Heart right ventricle (tissue), 16 donors: ENCODE results near the gene CCDC9B. TPM values are rescaled to one million over a fixed set of nuclear protein-coding genes. Genes with fewer than 3 reads are reported as not detected.

ENCODE experiments used
- ATAC-seq, 8 donors: fragments of 200-7000 bp; cut with Tn5 transposase; one replicate each; pipeline ENCODE4 v1.9.1; 2020; ENCODE audit warnings: mild to moderate bottlenecking in 8 of 8, moderate library complexity in 8 of 8, moderate number of reproducible peaks in 1 of 8
- DNase-seq, 2 donors: peaks; one replicate each; pipeline ENCODE4 v3.0.0-alpha.2; 2020
- H3K27ac ChIP-seq, 10 donors: fragments of 200-600 bp; sonication (generic) in 2 of 10; one replicate each; pipeline versions ENCODE4 v1.5.0 to v1.8.0; 2020 to 2022; ENCODE audit warnings: mild to moderate bottlenecking in 3 of 10
- H3K27me3 ChIP-seq, 7 donors: fragments of 200-600 bp; one replicate each; pipeline ENCODE4 v1.8.0; 2021 to 2022; ENCODE audit warnings: mild to moderate bottlenecking in 2 of 7
- H3K36me3 ChIP-seq, 9 donors: fragments of 200-600 bp; sonication (generic) in 1 of 9; one replicate each; pipeline versions ENCODE4 v1.5.0 to v1.8.0; 2020 to 2022; ENCODE audit warnings: mild to moderate bottlenecking in 2 of 9
- H3K4me1 ChIP-seq, 9 donors: fragments of 200-600 bp; sonication (generic) in 1 of 9; one replicate each; pipeline versions ENCODE4 v1.5.0 to v1.8.0; 2020 to 2022; ENCODE audit warnings: mild to moderate bottlenecking in 4 of 9
- H3K4me3 ChIP-seq, 10 donors: fragments of 200-600 bp; sonication (generic) in 2 of 10; one replicate each; pipeline versions ENCODE4 v1.5.0 to v1.8.0; 2020 to 2022; ENCODE audit warnings: mild to moderate bottlenecking in 7 of 10, moderate library complexity in 2 of 10
- H3K9me3 ChIP-seq, 11 donors: fragments of 200-600 bp in 10 of 11; sonication (generic) in 2 of 11; one replicate each; pipeline versions ENCODE4 v1.5.0 to v1.8.0; 2013 to 2022; ENCODE audit warnings: mild to moderate bottlenecking in 2 of 11, control low read depth in 1 of 11, moderate library complexity in 1 of 11
- CTCF ChIP-seq, 9 donors: fragments of 200-600 bp; sonication (generic) in 2 of 9; IDR thresholded peaks; one replicate each; pipeline versions ENCODE4 v1.5.0 to v1.8.0; 2021 to 2022; ENCODE audit warnings: antibody characterized with exemption in 9 of 9, mild to moderate bottlenecking in 5 of 9, moderate library complexity in 1 of 9
- WGBS, 2 donors: extraction: QIAGEN DNeasy Blood & Tissue Kit; methylation state at CpG; one replicate each; pipeline ENCODE4 v1.1.7; 2013; ENCODE audit warnings: inconsistent platforms in 1 of 2; 5-methylcytosine and 5-hydroxymethylcytosine counted together
- intact Hi-C, 10 donors: fragments of 100-400 bp; cut with DNase I; formaldehyde crosslinking; loops; one replicate each; pipeline versions ENCODE4 v1.11.1 to v1.14.2; 2022
- long read RNA-seq, 3 donors: library from polyadenylated mRNA; unstranded; transcript quantifications; one replicate each; pipeline ENCODE4 v2.0.0, GENCODE V29; 2020 to 2021
- polyA plus RNA-seq, 2 donors: library from polyadenylated mRNA; stranded (reverse); fragments of 200-250 nt; gene quantifications; one replicate each; pipeline ENCODE4 v1.2.3, GENCODE V29; 2013
- total RNA-seq, 10 donors: library from RNA; stranded (reverse); fragmentation: NEBNext Ultra II Directional in 3 of 10; extraction: Animal tissue kit (Norgen Biotek cat#: 25700) in 3 of 10; gene quantifications; one replicate each; pipeline versions ENCODE4 v1.2.1 to v1.2.4, GENCODE V29; 2021 to 2023
- donor health status: Arrhythmogenic right ventricular cardiomyopathy.
- donor health status: ischemic (EF 13 %, LVEDD 7.1; RV severe dilation, severe dysfunction).
- donor health status: healthy with polysubstance abuse.
- donor health status: DM: no; HTN: yes; CAD: no.
- donor health status: DM: no; HTN: no; CAD: no.
- donor health status: ischemic (EF 25% LVEDD 6.9; RV normal size, moderate dysfunction).
- donor health status: ischemic (EF 25% LVEDD 5.7; RV mildly dilated, moderate dysfunction).
- donor health status: healthy.
- donor health status: DM: yes; HTN: yes; CAD: no.
- donor health status: Ischemic cardiomyopathy.
- donor health status: ischemic (EF 35%, LVEDD 5.7; RV mildly dilated, moderate dysfunction).
- donor health status: nonischemic (EF 11% LVEDD 7.7; RV severe dilation, severe dysfunction).
- donor health status: DM: yes; HTN: yes; CAD: no.
- donor health status: PGD.
- donor health status: ischemic (EF 29% LVEDD 5.4; RV normal size, mild dysfunction).
- donor health status: nonischemic (EF 23%, LVEDD 6.1; RV moderate dilation, normal function).

Gene CCDC9B
- total RNA-seq (100 to 1,000 TPM; 113 to 190 (median 151) TPM), polyA plus RNA-seq (10 to 100 TPM; 13.0 to 97.4 TPM)
- long read RNA-seq, donor 1, transcript CCDC9B-206 (11 exons, 3,022 nt), result major isoform, 7 of 32 reads
- long read RNA-seq, donor 1, partial matches to known transcripts, result 19 of 32 reads
- long read RNA-seq, donor 1, other reads (novel, unspliced or antisense), result 6 of 32 reads
- long read RNA-seq, donor 2, full-length matches to known transcripts, result 11 of 40 reads
- long read RNA-seq, donor 2, partial matches to known transcripts, result 25 of 40 reads
- long read RNA-seq, donor 2, other reads (novel, unspliced or antisense), result 4 of 40 reads
- long read RNA-seq, donor 3, partial matches to known transcripts, result 30 of 33 reads
- long read RNA-seq, donor 3, other reads (novel, unspliced or antisense), result 1 of 33 reads

GRCh38 chr15:40340740-40341400, at the start of gene CCDC9B:
CCDC9B (minus strand) TSS chr15:40340939; CDS start chr15:40340819, 120 bp downstream.
- ATAC-seq (peak; percentile 60 to 79 (median 75)), DNase-seq (peak; percentile 93)
- peak within 1 kb of the TSS; percentile 95 to 99 (median 98) for H3K27ac ChIP-seq
- TF ChIP-seq CTCF (IDR thresholded peaks at IDR 0.05), result peak in 1 of 9 donors; percentile 9
- no peaks in the 10 kb centered on the region for H3K27me3 ChIP-seq
- intact Hi-C loops, result loop anchor here in 5 of 10 donors (1.0 to 5.0 kb wide), 4 partner anchors 16 to 81 kb away; partner anchors contain the start of gene INAFM2 (in 2 of the 5)
- H3K4me1 ChIP-seq, result peaks cover 53 to 92% (median 82%) of the 10 kb centered on the region in 9 donors
- peaks cover 0 to 18% (median 0%) of the 10 kb centered on the region in 9 donors for H3K36me3 ChIP-seq
- H3K4me3 ChIP-seq, result peak within 1 kb of the TSS; percentile 29 to 57 (median 50)
- WGBS, 2 donors, result 14 to 15% methylated on average over 17 of the region's 17 CpGs
- H3K9me3 ChIP-seq, result no peaks in the 10 kb centered on the region

DNA sequence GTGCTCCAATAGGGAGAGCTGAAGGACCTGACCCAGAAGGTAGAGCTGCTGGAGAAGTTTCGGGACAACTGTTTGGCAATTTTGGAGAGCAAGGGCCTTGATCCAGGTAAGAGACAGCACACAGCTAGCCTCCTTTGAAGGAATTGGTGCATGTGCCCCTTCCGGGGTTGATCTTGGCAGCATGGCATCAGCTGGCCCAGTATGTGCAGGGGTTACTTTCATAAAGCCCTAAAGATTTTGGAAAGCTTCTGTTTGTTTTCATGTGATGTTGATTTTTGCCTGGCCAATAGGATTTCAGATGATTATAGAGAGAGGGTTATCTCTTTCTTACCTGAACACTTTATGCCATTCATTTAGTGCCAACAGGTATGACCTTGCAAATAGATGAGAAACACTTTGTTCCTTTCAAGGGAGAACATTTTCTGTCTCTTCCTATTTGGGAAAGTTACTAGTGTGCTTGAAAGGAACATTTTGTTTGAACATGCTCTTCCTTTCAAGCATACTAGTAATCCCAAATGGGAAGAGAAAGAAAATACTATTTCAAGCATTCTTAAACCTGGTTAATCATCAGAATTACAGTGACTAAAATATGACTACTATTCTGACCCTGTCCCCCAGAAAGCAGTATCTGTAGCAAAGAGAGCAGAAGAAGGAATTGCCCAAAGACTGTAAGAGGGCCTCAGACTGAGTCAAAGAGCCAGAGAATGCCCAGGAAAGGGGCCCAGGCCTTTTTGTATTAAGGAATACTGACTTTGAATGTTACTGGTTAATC, 49.3 kb upstream of the CCDC9B start:
- Histone ChIP-seq H3K4me3 (no peak overlapping the region), H3K9me3 (no peaks in the 10 kb centered on the region), H3K27me3 (no peaks in the 10 kb centered on the region), H3K27ac (peak overlapping the region in 1 of 10 donors; percentile 51), H3K36me3 (peaks cover 0 to 78% (median 19%) of the 10 kb centered on the region in 9 donors), H3K4me1 (peaks cover 0 to 17% (median 0%) of the 10 kb centered on the region in 9 donors)
- no peak for TF ChIP-seq CTCF (IDR thresholded peaks at IDR 0.05)
- 98 to 99% methylated on average over 2 of the region's 2 CpGs for WGBS, 2 donors
- DNase-seq, result no peak
- ATAC-seq, result no peak
- intact Hi-C loops, result loop anchor here in 1 of 10 donors (10.0 kb wide), 1 partner anchor 175 kb away; no protein-coding TSS in a partner anchor

DNA sequence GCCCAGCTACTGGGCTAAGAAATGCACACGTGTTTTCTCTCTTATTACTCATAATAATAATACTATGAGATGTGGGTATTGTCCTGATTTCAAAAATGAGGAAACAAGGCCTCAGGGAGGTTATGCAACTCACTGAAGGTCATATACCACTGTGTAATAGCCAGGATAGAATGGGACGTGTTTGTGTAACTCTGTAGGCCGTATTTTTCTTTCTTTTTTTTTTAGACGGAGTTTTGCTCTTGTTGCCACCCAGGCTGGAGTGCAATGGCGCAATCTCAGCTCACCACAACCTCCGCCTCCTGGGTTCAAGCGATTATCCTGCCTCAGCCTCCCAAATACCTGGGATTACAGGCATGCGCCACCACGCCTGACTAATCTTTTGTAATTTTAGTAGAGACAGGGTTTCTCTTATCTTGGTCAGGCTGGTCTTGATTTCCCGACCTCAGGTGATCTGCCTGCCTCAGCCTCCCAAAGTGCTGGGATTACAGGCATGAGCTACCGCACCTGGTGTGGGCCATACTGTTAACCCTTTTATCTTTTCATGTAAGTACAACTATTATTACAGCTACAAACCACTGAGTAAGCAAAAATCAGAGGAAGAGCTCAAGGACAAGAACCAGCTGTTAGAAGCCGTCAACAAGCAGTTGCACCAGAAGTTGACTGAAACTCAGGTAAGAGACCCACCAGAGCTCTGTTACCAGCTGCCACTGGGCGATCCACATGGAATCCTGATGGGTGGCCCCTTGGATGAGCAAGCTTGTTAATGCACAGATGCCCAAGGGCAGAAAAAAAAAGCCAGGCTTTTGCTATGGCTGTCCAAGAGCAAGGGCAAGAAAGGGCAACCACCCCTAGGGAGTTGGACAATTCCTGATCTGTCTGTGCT, 48.4 kb upstream of the CCDC9B start:
- intact Hi-C loops, result no loop called here
- 92 to 94% methylated on average over 13 of the region's 13 CpGs for WGBS, 2 donors
- peaks cover 0 to 74% (median 19%) of the 10 kb centered on the region in 9 donors for H3K36me3 ChIP-seq
- ATAC-seq, result peak in 4 of 8 donors; percentile 13 to 78 (median 44)
- H3K27ac ChIP-seq, result peak overlapping the region in 1 of 10 donors; percentile 51
- H3K4me3 ChIP-seq, result no peak overlapping the region
- H3K9me3 ChIP-seq, result no peaks in the 10 kb centered on the region
- no peak for DNase-seq
- TF ChIP-seq CTCF (IDR thresholded peaks at IDR 0.05), result no peak
- H3K27me3 ChIP-seq, result no peaks in the 10 kb centered on the region
- H3K4me1 ChIP-seq, result peaks cover 0 to 23% (median 0%) of the 10 kb centered on the region in 9 donors
